GM12864 (cell line): ENCODE measurements around the gene SYNDIG1L.
A peak's percentile ranks its signal among the peaks of the same experiment; 100 is the strongest.

Experiments
- DNase-seq: peaks from one replicate; pipeline ENCODE4 v3.0.0-alpha.2; 2011; ENCODE audit warnings: low read depth
- H3K4me3 ChIP-seq: 2 replicates; pipeline ENCODE4 v1.5.1; 2011; ENCODE audit warnings: mild to moderate bottlenecking, low read depth, low read length, control low read depth
- TF ChIP-seq, protein P1 (sequence below): IDR thresholded peaks from 2 replicates; pipeline ENCODE4 v1.5.1; 2011; ENCODE audit warnings: low read depth, mild to moderate bottlenecking, moderate library complexity, low read length, control low read depth, inconsistent platforms; ENCODE audit errors: missing control alignments

Gene SYNDIG1L

DNA sequence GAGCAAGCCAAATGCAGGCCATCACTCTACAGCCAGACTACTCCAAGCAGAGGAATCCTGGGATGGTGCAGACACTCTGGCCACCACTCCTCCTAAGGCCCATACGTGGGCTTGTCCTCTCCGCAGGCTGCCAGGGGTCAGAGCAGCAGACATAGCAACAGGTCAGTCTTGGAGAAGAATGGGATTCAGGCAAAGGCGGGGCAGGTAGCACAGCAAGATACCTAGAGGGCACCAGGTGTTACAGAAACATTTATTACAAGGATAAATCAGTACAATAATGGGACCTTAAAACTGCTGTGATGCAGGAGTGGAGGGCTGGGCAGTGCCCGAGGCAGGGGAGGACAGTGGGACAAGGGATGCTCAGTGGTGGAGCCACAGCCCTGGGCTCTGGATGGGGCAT, 20.3 kb downstream of the SYNDIG1L start:
- H3K4me3 ChIP-seq, result no peak overlapping the region
- TF ChIP-seq, protein P1, sequence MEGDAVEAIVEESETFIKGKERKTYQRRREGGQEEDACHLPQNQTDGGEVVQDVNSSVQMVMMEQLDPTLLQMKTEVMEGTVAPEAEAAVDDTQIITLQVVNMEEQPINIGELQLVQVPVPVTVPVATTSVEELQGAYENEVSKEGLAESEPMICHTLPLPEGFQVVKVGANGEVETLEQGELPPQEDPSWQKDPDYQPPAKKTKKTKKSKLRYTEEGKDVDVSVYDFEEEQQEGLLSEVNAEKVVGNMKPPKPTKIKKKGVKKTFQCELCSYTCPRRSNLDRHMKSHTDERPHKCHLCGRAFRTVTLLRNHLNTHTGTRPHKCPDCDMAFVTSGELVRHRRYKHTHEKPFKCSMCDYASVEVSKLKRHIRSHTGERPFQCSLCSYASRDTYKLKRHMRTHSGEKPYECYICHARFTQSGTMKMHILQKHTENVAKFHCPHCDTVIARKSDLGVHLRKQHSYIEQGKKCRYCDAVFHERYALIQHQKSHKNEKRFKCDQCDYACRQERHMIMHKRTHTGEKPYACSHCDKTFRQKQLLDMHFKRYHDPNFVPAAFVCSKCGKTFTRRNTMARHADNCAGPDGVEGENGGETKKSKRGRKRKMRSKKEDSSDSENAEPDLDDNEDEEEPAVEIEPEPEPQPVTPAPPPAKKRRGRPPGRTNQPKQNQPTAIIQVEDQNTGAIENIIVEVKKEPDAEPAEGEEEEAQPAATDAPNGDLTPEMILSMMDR, result no peak
- DNase-seq, result no peak

DNA sequence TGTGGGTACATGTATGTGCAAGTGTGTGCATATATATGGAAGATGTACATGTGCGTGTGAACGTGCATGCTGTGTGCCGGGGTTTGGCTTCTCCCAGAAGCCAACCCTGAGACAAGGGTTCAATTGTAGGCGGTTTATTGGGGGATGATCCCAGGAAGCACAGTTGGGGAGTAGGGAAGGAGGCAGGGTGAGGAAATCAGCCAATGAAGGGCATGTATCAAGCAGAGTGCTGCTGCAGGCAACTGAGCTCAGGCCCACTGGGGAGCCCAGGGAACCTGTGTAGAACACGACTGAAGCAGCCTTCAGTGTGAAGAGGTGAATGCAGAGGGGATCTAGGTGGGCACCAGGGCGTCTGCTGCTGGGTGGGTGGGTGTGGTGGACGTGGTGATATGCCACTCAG, 21.6 kb downstream of the SYNDIG1L start:
- no peak for DNase-seq
- H3K4me3 ChIP-seq, result no peak overlapping the region
- TF ChIP-seq, protein P1, result no peak

DNA sequence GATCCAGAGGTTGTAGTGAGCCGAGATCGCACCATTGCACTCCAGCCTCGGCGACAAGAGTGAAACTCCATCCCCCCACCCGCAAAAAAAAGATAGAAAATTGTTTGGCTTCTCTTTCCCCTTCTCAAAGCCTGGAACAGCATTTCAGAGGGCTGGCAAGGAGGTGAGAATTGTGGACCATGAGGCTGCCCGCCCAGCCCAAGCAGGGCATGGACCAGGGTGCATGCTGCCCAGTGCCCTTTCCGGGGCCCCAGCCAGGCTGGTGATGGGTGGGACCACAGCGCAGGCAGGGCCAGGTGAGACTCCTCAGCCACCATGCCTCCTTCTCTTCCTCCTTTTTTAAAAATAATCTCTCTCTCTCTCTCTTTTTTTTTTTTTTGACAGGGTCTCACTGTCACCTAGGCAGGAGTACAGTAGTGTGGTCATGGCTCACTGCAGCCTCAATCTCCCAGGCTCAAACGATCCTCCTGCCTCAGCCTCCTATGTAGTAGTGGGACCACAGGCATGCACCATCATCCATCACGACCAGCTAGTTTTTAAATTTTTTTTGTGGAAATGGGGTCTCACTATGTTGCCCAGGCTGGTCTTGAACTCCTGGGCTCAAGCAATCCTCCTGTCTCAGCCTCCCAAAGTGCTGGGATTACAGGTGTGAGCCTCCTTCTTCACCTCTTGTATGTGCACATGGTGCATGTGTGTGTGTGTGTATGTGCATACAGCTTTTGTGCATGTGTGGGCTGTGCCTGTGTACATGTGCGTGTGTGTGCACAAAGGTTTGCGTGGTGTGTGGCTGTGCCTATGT, 22.2 kb downstream of the SYNDIG1L start:
- H3K4me3 ChIP-seq, result no peak overlapping the region
- no peak for DNase-seq
- TF ChIP-seq, protein P1, result no peak

DNA sequence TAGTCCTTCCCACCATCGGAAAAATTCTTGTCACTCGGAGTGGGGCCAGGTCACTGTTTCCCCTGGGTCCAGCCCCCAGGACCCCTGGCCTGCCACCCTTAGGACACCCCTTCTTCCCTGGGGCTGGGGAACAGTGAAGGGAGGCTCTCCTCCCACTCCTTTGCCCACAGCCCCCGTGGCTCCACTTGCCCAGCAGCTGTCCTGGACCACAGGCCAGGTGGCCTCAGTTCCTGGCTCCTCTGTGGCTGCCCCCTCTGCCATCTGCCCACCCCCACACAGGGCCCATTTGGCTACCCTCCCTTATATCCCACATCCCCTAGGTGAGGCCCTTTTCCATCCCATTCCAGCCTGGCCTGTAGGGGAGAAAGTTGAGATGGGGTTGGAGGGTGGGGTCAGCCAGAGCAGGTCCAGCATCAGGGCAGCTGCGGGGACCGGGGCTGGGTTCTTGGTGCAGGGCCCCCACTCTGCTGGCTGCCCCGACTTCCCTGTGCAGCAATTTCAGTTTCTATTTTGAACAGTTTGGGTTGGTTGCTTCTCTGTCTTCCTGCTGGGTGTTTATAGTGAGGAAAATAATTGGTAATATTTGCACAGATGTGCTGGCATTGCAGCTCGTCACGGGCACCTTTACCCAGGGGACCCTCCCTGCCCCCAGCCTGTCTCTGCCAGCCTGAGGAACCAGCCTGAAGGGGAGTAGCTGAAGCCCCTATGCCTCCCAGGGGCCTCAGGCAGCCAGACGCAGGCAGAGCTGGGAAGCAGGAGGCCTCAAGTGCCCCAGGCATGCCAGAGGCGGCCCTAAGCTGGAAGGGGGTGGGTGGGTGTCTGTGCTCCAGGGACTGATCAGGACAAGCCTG, 23.4 kb downstream of the SYNDIG1L start:
- TF ChIP-seq, protein P1, result no peak
- H3K4me3 ChIP-seq, result no peak overlapping the region
- DNase-seq, result no peak

DNA sequence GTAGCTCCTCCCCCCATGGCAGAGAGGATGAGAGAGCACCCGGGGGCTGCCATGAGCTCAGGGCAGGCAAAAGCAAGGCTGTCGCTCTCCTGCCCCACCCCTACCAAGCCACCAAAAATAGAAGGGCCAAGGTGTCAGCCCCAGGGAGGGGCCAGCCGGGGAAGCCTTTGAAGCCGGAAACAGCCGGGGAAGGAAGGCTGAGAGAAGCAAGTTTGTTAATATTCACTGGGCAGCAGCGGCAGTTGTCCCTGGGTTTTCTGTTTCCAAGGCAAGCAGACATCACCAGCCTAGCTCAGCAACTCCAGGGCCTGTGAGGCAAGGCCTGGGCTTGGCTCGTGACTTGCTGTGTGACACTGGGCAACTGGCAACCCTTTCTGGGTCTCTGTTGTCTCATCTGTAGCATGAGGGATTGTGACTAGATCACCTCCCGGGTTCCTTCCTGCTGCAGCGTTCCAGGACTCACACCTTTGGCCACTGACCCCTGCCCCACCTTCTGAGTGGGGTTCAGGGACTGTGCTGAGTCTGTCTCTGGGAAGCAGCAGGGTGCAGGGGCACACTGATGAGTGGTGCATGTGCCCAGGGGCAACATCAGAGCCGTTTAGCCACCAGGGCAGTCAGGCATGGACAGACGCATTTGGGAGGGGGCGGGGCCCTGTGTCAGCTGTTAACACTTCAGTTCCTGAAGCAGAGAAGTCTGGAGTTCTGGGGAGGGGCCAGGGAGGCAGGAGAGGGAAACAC, 24.3 kb downstream of the SYNDIG1L start:
- TF ChIP-seq, protein P1, result no peak
- peak overlapping the region; percentile 16 for H3K4me3 ChIP-seq
- DNase-seq, result peak; percentile 47

DNA sequence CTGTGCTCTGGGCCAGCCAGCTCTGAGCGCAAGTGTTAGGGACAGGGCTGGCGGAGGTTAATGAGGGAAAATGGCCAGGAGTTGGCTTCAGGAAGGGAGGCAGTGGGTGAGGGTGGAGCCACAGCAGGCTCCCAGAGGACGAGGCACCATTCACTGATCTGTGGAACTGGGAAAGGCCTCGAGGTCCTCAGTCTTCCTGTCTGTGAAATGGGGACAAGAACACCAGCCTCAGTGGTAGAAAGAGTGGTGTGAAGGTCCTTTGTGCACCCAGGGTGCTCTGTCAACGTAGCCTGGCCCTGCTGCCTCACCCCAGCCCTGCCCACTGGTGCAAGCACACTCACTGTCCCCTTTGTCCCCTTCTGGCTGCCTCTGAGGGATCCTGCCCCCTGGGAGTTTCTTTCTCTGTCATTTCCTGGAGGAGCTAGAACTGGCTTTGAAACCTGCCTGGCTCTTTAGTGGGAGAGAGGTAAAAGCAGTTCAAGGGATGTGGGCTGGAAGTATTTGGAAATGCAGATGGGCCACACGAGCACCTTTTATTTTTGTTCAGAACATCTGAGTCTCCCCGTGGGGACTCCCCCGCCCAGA, 25.0 kb downstream of the SYNDIG1L start:
- TF ChIP-seq, protein P1, result no peak
- no peak overlapping the region for H3K4me3 ChIP-seq
- no peak for DNase-seq
